NK-92 (cell line): ENCODE results near the gene ABCG2.
"Not testable (repeated sequence)": the region's sequence is repeated elsewhere in the genome, so short reads cannot be mapped to it uniquely, and the experiment has no call there.

ENCODE experiments used
- DNase-seq: peaks from one replicate; lab custom pipeline; 2025; ENCODE audit not compliant: unreplicated experiment; lab: John Stamatoyannopoulos, UW

ABCG2 gene

GRCh38 chr4:88119943-88120342, 38.5 kb downstream of the ABCG2 start:
- DNase-seq = no peak

GRCh38 chr4:88115587-88115986, 42.9 kb downstream of the ABCG2 start:
- DNase-seq = no peak

GRCh38 chr4:88112856-88113255, 45.6 kb downstream of the ABCG2 start:
- DNase-seq = no peak

GRCh38 chr4:88110826-88111225, 47.6 kb downstream of the ABCG2 start:
- DNase-seq = no peak

DNA sequence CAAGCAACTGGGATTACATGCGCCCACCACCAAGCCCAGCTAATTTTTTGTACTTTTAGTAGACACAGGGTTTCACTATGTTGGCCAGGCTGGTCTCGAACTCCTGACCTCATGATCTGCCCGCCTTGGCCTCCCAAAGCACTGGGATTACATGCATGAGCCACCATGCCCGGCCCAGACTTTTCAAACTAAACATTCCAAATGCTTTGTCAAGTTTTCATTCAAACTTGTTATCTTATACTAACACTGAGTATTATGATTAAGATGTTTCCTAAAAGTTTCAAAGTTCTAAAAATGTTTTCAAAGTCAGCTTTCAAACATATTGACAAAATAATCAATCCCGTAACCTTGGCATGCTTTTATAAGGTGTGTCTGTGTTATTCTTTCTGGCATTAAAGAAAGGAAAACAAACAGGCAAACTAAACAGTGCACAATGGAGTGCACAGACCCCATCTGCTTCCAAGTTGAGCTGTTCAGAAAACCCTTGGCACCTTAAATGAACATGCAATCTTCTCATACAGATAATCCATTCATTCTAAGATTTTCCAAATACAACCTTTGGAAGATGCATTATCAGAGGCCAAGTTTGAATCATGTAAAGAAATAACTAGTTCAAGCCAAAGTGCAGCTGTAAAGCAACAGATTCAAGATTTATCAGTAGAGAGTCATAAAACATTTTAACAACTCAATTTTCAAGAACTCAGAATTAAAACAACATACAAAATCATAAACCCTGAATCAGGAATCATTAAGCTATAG, 49.1 kb downstream of the ABCG2 start:
- no peak for DNase-seq

DNA sequence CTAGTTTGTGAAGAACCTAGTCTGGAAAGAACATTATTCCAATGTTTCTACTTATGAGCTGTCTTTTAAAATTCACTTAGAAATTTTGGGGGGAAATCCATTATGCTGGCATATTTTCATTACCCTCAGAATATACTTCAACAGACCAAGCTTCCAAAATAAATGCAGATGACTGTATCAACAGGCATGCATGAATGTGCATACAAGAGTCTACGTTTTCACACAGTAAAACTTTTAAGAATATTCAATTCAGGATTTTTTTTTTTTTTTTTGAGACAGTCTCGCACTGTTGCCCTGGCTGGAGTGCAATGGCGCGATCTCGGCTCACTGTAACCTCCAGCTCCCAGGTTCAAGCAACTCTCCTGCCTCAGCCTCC, 49.7 kb downstream of the ABCG2 start:
- no peak for DNase-seq

DNA sequence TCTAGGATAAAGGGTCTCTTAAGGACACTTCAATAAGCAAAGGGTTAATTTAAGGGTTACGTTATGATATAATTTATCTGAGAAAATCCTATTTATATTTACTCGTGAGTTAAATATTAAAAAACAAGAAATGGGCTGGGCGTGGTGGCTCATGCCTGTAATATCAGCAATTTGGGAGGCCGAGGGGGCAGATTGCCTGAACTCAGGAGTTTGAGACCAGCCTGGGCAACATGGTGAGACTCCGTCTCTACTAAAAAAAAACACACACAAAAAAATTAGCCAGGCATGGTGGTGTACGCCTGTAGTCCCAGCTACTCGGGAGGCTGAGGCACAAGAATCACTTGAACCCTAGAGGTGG, 50.4 kb downstream of the ABCG2 start:
- not testable (repeated sequence) for DNase-seq

DNA sequence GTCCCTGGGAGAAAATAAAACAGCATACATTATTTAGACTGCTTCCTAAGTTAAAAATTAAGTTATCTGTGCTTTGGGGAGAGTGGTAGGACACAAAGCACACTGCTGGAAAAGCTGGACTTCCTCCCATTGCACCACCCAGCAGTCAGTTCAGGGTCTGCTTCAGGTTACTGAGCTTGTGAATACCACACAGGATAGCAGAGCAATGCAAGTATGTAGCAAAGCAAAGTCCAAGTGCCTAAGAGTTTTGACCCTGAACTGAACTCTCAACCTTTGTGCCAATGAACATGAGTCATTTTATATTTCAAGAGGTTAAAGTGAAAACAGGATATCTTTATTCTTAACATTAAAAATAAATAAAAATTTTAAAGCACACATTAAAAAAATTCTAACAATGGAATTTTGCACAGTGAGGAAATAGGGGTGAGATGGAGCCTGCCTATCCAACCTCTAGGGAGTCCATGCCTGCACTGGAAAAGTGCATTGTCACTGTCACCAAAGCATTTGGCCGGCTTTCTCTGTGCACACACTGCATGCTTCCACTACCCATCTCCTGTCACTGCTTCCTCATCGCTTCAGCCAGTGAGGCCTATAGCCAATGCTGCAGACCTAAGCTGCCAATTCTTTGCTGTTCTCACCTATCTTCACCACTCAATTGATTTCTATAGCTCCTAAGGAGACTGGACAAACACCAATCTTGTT, 50.9 kb downstream of the ABCG2 start:
- no peak for DNase-seq

GRCh38 chr4:88106205-88106604, 52.2 kb downstream of the ABCG2 start:
- no peak for DNase-seq

DNA sequence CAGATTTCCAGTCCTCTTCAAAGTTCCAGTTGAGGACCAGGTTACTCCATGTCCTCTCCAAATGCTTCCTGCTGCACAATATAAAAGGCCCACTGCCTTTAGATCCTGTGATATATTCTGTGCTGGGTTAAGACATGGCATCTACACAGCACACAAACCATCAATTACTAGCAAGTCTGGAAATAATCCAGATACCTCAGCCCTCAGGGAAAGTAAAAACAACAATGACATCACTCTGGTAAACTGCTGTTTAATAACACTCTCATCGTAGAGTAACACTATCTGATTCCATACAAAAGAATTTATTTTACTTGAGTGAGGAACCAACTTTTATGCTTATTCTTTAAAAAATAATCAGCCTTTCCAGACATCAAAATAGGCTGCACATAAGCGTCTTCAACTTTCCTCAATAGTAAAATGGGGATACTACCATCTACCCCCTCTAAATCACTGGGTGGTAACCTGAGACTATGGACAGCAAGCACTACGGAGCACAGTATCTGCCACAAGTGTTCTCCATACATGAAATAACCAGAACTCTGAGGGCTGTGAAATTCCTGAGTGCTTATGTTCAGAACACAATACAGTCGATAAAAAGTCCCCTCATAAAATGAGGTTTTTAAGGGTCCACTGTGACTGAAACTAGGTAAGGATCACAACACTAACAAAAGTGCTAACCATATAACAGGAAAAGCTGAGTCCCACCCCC, 53.4 kb downstream of the ABCG2 start:
- DNase-seq = no peak

DNA sequence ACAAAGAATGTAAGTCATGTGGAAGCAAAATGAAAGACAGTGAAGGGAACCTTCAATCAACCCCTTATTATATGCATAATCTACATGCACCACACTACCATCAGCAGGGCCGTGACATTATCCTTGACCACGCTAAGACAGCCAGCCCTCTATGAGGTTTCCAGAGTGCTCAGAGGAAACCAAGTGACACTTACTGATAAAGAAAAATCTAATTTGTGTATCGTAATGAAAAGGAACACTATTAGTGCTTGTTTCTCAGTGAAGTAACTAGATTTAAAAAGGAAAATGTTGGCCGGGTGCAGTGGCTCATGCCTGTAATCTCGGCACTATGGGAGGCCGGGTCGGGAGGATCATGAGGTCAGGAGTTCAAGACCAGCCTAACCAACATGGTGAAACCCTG, 56.4 kb downstream of the ABCG2 start:
- DNase-seq = no peak

DNA sequence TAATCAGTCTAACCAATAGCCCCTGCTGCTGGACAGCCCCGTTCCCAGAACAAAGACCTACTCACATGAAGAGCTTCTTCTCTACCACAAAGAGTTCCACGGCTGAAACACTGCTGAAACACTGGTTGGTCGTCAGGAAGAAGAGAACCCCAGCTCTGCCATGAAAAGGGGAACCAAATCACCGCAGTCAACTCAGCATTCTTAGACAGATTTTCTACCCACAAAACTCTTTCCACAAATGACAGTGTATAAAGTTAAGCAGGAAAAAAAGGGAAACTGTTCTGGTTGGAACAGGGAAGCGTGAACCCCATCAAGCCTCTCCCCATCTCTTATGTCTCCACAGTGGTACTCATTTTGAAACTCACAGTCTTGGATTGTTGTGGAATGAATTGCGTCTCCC, 57.3 kb downstream of the ABCG2 start:
- no peak for DNase-seq

GRCh38 chr4:88098993-88099752, 59.3 kb downstream of the ABCG2 start:
- no peak for DNase-seq

DNA sequence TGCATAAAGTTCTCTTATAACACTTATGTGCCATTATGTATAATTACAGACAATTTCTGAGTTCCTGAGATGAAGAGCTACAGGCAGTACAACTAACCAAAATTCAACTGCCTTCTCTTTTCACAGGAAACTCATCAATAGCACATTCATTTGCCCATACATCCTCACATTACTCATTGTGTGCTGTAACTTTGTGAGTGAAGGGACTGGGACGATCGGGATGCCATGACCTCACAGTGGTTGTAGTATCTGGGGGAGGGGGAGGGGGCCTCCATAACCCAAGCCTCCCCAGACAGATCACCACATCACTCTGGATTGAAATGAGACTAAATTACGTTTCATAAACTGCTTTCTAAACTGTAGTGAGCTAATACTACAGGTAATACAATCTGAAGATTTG, 60.7 kb downstream of the ABCG2 start:
- no peak for DNase-seq

GRCh38 chr4:88097301-88097700, 61.1 kb downstream of the ABCG2 start:
- no peak for DNase-seq

GRCh38 chr4:88093874-88094273, 64.6 kb downstream of the ABCG2 start:
- no peak for DNase-seq

GRCh38 chr4:88091378-88091777, 67.1 kb downstream of the ABCG2 start:
- no peak for DNase-seq

- no peak for DNase-seq
Observed at GRCh38 chr4:88090898-88091297, 67.5 kb downstream of the ABCG2 start.

DNA sequence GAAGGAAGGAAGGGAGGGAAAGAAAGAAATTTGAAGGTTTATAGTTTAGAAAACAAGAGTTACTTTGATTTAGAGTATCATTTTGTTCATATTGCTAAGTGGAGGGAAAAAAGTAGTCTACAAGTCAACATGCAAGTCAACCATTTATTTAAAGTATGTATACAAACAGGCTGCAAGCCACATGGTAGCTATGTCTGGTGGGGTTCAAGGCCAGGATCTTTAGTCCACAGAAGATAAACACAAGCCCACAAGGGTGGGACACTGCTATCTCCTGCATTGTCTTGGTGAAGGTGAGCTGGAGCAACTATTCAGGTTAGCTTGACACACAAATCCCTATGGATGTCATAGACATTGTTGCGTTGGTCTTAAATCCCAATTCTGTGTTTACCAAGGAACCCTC, 71.4 kb downstream of the ABCG2 start:
- DNase-seq = no peak

GRCh38 chr4:88080626-88081025, 77.8 kb downstream of the ABCG2 start:
- no peak for DNase-seq

- DNase-seq = no peak
Observed at GRCh38 chr4:88078579-88078978, 79.9 kb downstream of the ABCG2 start.
